GM21447 (cell line): ENCODE measurements around the gene CPEB4.

Source experiments
- ATAC-seq: cut with Tn5 transposase; IDR thresholded peaks from one replicate; pipeline ENCODE4 v1.9.1; 2021; ENCODE audit not compliant: unreplicated experiment

Gene CPEB4

DNA sequence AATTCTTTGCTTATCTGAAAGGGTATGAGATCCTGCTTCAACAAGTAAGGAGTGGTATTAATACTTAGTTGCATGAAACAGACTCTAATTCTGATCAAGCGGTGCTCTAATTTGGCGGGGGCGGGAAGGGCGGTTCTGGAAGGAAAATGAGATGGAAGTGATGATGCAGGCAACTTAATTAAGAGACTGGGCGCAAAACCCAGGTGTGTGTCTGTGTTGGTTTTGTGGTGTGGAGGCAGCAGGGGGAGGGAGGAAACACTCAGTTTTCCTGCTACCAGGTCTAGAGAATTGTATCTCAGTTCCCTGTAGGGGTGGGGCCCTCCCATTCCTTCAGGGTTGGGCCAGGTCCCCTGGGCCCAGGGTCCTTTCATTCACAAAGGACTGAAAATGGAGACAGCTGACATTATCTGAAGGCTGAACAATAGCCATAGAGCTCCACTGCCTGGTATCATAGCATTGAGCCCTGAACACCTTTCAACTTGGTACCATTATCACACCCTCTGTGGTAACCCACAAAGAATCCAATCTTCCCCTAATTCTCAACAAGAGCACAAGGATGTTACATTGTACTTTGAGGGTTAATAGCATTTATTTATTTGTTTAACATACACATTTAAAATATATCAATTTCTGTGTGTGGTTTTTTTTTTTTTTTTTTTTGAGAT lies 83.7 kb downstream of the CPEB4 start:
- ATAC-seq, result no peak

- ATAC-seq, result no peak
Observed at GRCh38 chr5:173972607-173972924, 84.4 kb downstream of the CPEB4 start.

- peak; percentile 84 for ATAC-seq
Observed at GRCh38 chr5:173972925-173973615, 84.9 kb downstream of the CPEB4 start.

GRCh38 chr5:173973616-173973969 lies 85.4 kb downstream of the CPEB4 start:
- peak; percentile 17 for ATAC-seq

GRCh38 chr5:173974688-173975239 lies 86.6 kb downstream of the CPEB4 start:
- no peak for ATAC-seq

- no peak for ATAC-seq
Observed at GRCh38 chr5:173981185-173981761, 93.1 kb downstream of the CPEB4 start.

- no peak for ATAC-seq
Observed at GRCh38 chr5:173984218-173984617, 96.1 kb downstream of the CPEB4 start.

- ATAC-seq, result no peak
Observed at GRCh38 chr5:173988554-173989431, 100.6 kb downstream of the CPEB4 start, which contains the start of gene C5orf47. TSS of gene C5orf47 (plus strand) at chr5:173989170. CDS start at chr5:173989264, 94 bp downstream.

GRCh38 chr5:173989432-173990082 lies 101.4 kb downstream of the CPEB4 start:
- no peak for ATAC-seq

- no peak for ATAC-seq
Observed at GRCh38 chr5:173997331-173997730, 109.2 kb downstream of the CPEB4 start.

GRCh38 chr5:173998531-173998930 lies 110.4 kb downstream of the CPEB4 start:
- no peak for ATAC-seq

GRCh38 chr5:174000076-174000475 lies 111.9 kb downstream of the CPEB4 start:
- no peak for ATAC-seq

DNA sequence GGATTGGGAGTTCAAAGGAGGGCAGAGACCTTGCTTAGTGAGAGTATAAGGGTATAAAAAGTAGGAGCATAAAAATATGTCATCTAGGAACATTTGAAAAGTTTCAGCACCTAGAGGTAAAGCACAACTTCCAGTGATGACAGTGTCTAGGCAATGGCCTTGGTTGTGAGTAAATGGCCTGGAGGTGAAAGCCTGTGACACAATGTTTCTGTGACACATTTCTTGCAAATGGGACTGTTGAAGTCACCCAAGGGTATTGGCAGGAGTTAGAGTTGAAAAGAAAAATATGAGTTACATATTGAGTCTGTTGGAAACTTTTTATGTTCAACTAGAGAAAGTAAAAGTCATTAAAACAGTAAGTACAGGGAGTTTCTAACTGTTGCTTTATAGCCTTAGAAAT lies 115.6 kb downstream of the CPEB4 start:
- no peak for ATAC-seq

GRCh38 chr5:174008922-174009321 lies 120.8 kb downstream of the CPEB4 start:
- ATAC-seq, result no peak

GRCh38 chr5:174010365-174010764 lies 122.2 kb downstream of the CPEB4 start:
- ATAC-seq, result no peak

- ATAC-seq, result no peak
Observed at GRCh38 chr5:174011441-174011840, 123.3 kb downstream of the CPEB4 start.
